A549 treated with AZD9567 at 1 μM for 4 hours (cell line): ENCODE results near the gene PLEKHO1. TPM values are rescaled to one million over a fixed set of nuclear protein-coding genes. Genes with fewer than 3 reads are reported as not detected.

Experiments
- total RNA-seq: library from RNA; stranded (reverse); fragments of 200-300 nt; extraction: Qiagen RNA extraction; gene quantifications from 5 replicates; pipeline ENCODE4 v1.2.3, GENCODE V29; 2022; ENCODE audit not compliant: insufficient read depth

The PLEKHO1 gene, protein sequence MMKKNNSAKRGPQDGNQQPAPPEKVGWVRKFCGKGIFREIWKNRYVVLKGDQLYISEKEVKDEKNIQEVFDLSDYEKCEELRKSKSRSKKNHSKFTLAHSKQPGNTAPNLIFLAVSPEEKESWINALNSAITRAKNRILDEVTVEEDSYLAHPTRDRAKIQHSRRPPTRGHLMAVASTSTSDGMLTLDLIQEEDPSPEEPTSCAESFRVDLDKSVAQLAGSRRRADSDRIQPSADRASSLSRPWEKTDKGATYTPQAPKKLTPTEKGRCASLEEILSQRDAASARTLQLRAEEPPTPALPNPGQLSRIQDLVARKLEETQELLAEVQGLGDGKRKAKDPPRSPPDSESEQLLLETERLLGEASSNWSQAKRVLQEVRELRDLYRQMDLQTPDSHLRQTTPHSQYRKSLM
- 5.6 to 14.8 TPM (median 6.7 TPM) in 5 replicates for total RNA-seq

DNA sequence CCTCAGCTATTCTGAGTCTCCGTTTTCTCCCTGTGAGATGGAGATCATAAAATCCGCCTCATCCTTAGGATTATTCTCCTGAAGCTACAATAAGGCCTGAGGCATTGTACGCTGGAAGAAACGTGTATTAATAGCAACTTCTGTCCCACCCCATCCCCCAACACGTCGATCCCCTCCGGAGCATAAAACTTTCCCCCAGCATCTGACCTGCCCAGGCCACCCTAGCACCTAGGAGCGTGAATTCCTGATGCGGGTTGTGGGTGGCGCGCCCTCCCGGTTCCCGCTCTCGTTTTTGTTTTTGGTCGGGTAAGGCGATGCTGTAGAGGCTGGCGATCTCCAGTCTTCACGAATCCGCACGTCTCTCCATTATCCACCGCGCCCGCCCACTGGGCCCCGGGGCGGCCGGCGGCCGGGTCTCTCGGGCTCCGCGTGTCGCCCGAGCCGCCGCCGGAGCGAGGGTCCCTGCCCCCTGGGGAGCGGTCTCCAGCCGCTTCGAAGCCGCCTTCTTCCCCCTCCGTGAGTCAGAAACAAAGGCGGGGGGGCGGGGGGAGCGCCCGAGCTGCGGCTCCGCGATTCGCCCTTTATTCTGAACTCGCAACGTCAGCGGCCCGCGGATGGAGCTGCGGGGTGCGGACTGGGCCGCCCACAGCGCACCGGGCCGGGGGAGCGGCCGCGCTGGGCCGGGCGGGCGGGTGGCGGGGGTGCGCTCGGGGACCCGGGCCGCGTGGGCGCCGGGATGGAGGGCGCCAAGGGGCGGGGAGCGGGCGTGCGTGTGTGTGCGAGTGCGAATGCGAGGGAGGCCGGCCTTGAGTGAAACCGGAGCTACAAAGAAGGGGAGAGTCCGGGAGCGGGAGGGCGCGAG, at the start of gene PLEKHO1:
PLEKHO1 (plus strand) TSS at position 646 of the 862 bp plus-strand sequence. CDS start 342 bp downstream, outside the sequence.

Other genes with a start within 250 kb of the PLEKHO1 start
- 0.08 to 0.16 TPM (median 0.10 TPM) in 4 of 5 replicates, not detected in the other for gene SV2A, start 232.1 kb upstream of the PLEKHO1 start, total RNA-seq
- gene SF3B4, start 222.1 kb upstream of the PLEKHO1 start, total RNA-seq: 116 to 136 TPM (median 125 TPM) in 5 replicates
- 2.8 to 7.8 TPM (median 6.6 TPM) in 5 replicates for gene MTMR11, start 213.0 kb upstream of the PLEKHO1 start, total RNA-seq
- 10.4 to 13.1 TPM (median 11.6 TPM) in 5 replicates for gene OTUD7B, start 139.2 kb upstream of the PLEKHO1 start, total RNA-seq
- gene VPS45, start 82.1 kb upstream of the PLEKHO1 start, total RNA-seq: 15.0 to 18.1 TPM (median 15.7 TPM) in 5 replicates
- 32.5 to 53.6 TPM (median 39.1 TPM) in 5 replicates for gene ANP32E, start 86.2 kb downstream of the PLEKHO1 start, total RNA-seq
- not detected in 5 replicates for gene CA14, start 107.9 kb downstream of the PLEKHO1 start, total RNA-seq
- gene APH1A, start 119.1 kb downstream of the PLEKHO1 start, total RNA-seq: 128 to 141 TPM (median 136 TPM) in 5 replicates
- gene C1orf54, start 122.9 kb downstream of the PLEKHO1 start, total RNA-seq: 0.13 to 0.38 TPM (median 0.21 TPM) in 4 of 5 replicates, not detected in the other
- gene CIART, start 132.6 kb downstream of the PLEKHO1 start, total RNA-seq: 0.88 to 1.3 TPM (median 1.1 TPM) in 4 of 5 replicates, not detected in the other
- 74.5 to 90.1 TPM (median 86.5 TPM) in 5 replicates for gene MRPS21, start 143.9 kb downstream of the PLEKHO1 start, total RNA-seq
- 50.6 to 55.1 TPM (median 53.5 TPM) in 5 replicates for gene PRPF3, start 171.6 kb downstream of the PLEKHO1 start, total RNA-seq
- 13.0 to 13.3 TPM (median 13.1 TPM) in 5 replicates for gene RPRD2, start 214.2 kb downstream of the PLEKHO1 start, total RNA-seq